GM23338 (cell line): ENCODE data around the gene NCF2. TPM values are rescaled to one million over a fixed set of nuclear protein-coding genes. Genes with fewer than 3 reads are reported as not detected.

ENCODE experiments used
- ATAC-seq: fragments of 200-7000 bp; cut with Tn5 transposase; 3 replicates; pipeline ENCODE4 v1.9.1; 2020
- DNase-seq: peaks from one replicate; pipeline ENCODE4 v3.0.0-alpha.2; 2015; ENCODE audit warnings: low spot score
- H2AFZ ChIP-seq: fragments of 200-600 bp; sonication (generic); 2 replicates; pipeline ENCODE4 v1.8.0; 2016; ENCODE audit warnings: antibody characterized with exemption, mild to moderate bottlenecking, moderate library complexity
- H3F3A ChIP-seq: fragments of 200-600 bp; sonication (generic); replicated peaks from 2 replicates; pipeline ENCODE4 v1.8.0; 2017; ENCODE audit warnings: antibody characterized with exemption, mixed run types, low read depth
- H3K27ac ChIP-seq: fragments of 200-600 bp; sonication (generic); 2 replicates; pipeline ENCODE4 v1.6.1; 2016; ENCODE audit warnings: low read depth
- H3K27me3 ChIP-seq: fragments of 200-600 bp; sonication (generic); 2 replicates; pipeline ENCODE4 v1.8.0; 2016; ENCODE audit warnings: mild to moderate bottlenecking, mixed run types, moderate library complexity; ENCODE audit not compliant: insufficient read depth
- H3K36me3 ChIP-seq: fragments of 200-600 bp; sonication (generic); 2 replicates; pipeline ENCODE4 v1.8.0; 2016; ENCODE audit warnings: mild to moderate bottlenecking; ENCODE audit not compliant: insufficient read depth
- H3K4me1 ChIP-seq: fragments of 200-600 bp; sonication (generic); 2 replicates; pipeline ENCODE4 v1.8.0; 2016; ENCODE audit warnings: mild to moderate bottlenecking, moderate library complexity; ENCODE audit not compliant: insufficient read depth
- H3K4me2 ChIP-seq: fragments of 200-600 bp; sonication (generic); 2 replicates; pipeline ENCODE4 v1.7.1; 2017; ENCODE audit warnings: mixed run types
- H3K4me3 ChIP-seq: fragments of 200-600 bp; sonication (generic); 2 replicates; pipeline ENCODE4 v1.6.1; 2016; ENCODE audit warnings: mixed run types
- H3K79me2 ChIP-seq: fragments of 200-600 bp; sonication (generic); replicated peaks from 2 replicates; pipeline ENCODE4 v1.8.0; 2017; ENCODE audit warnings: mild to moderate bottlenecking; ENCODE audit not compliant: insufficient read depth
- H3K9me2 ChIP-seq: fragments of 200-600 bp; sonication (generic); 2 replicates; pipeline ENCODE4 v1.8.0; 2017; ENCODE audit not compliant: insufficient read depth
- H4K20me1 ChIP-seq: fragments of 200-600 bp; sonication (generic); replicated peaks from 2 replicates; pipeline ENCODE4 v1.8.0; 2017; ENCODE audit warnings: mild to moderate bottlenecking; ENCODE audit not compliant: insufficient read depth
- H3K27ac Mint-ChIP-seq: 2 replicates; pipeline ENCODE4 v1.8.0; 2020; ENCODE audit warnings: inconsistent platforms, mild to moderate bottlenecking, moderate library complexity, mixed read lengths
- H3K27me3 Mint-ChIP-seq: 3 replicates; pipeline ENCODE4 v1.8.0; 2022; ENCODE audit warnings: low read depth, mild to moderate bottlenecking, moderate library complexity, mixed read lengths, inconsistent platforms; ENCODE audit not compliant: insufficient read depth, poor library complexity
- H3K36me3 Mint-ChIP-seq: 3 replicates; pipeline ENCODE4 v1.8.0; 2021; ENCODE audit warnings: low read depth, mild to moderate bottlenecking, inconsistent platforms, moderate library complexity, mixed read lengths
- H3K4me1 Mint-ChIP-seq: 3 replicates; pipeline ENCODE4 v1.8.0; 2020; ENCODE audit warnings: mild to moderate bottlenecking, inconsistent platforms, mixed read lengths
- H3K4me3 Mint-ChIP-seq: 3 replicates; pipeline ENCODE4 v1.8.0; 2021; ENCODE audit warnings: moderate library complexity, mild to moderate bottlenecking, inconsistent platforms, mixed read lengths
- H3K9me3 Mint-ChIP-seq: 3 replicates; pipeline ENCODE4 v1.8.0; 2020; ENCODE audit warnings: moderate library complexity, mild to moderate bottlenecking, inconsistent platforms, mixed read lengths
- CREB1 ChIP-seq: fragments of 250-450 bp; sonication (Bioruptor Pico); IDR thresholded peaks from 2 replicates; pipeline ENCODE4 v1.5.0; 2020; ENCODE audit warnings: low read depth, mild to moderate bottlenecking, moderate library complexity
- EZH2 ChIP-seq: fragments of 200-600 bp; sonication (generic); IDR thresholded peaks from one replicate; pipeline ENCODE4 v1.8.0; 2017; ENCODE audit warnings: antibody characterized with exemption, mild to moderate bottlenecking, low read depth; ENCODE audit not compliant: unreplicated experiment
- EZH2phosphoT487 ChIP-seq: fragments of 200-600 bp; sonication (generic); IDR thresholded peaks from one replicate; pipeline ENCODE4 v1.8.1; 2018; ENCODE audit warnings: antibody characterized with exemption; ENCODE audit not compliant: unreplicated experiment
- JUNB ChIP-seq: IDR thresholded peaks from one replicate; pipeline ENCODE4 v1.6.1; 2016; ENCODE audit warnings: antibody characterized with exemption; ENCODE audit not compliant: unreplicated experiment
- NANOG ChIP-seq: IDR thresholded peaks from 2 replicates; pipeline ENCODE4 v1.6.1; 2016; ENCODE audit warnings: antibody characterized with exemption, borderline replicate concordance
- POLR2AphosphoS5 ChIP-seq: IDR thresholded peaks from 2 replicates; pipeline ENCODE4 v1.6.1; 2016; ENCODE audit warnings: antibody characterized with exemption, low read depth
- STAT1 ChIP-seq: IDR thresholded peaks from one replicate; pipeline ENCODE4 v1.6.1; 2016; ENCODE audit warnings: antibody characterized with exemption; ENCODE audit not compliant: unreplicated experiment
- ZNF114 ChIP-seq: fragments of 250-450 bp; sonication (Bioruptor Pico); IDR thresholded peaks from 2 replicates; pipeline ENCODE4 v1.5.0; 2020; ENCODE audit warnings: mild to moderate bottlenecking, moderate library complexity
- ZNF331 ChIP-seq: fragments of 250-450 bp; sonication (Bioruptor Pico); IDR thresholded peaks from 2 replicates; pipeline ENCODE4 v1.5.0; 2020; ENCODE audit warnings: low read depth, mild to moderate bottlenecking, moderate library complexity
- polyA plus RNA-seq: library from polyadenylated mRNA; unstranded; fragments of >200 nt; fragmentation: Nextera tagmentation; extraction: Ambion mirVana; gene quantifications from 2 replicates; pipeline ENCODE4 v1.2.1, GENCODE V29; 2016
- total RNA-seq: library from RNA; depleted of rRNA; stranded (reverse); fragments of >200 nt; shearing (Covaris generic); gene quantifications from 2 replicates; pipeline ENCODE4 v1.2.3, GENCODE V29; 2014
- TF ChIP-seq, protein P1 (sequence below), 2 experiments: fragments of 200-600 bp in 1 of 2; sonication (generic) in 1 of 2; conservative IDR thresholded peaks; 2 replicates each; pipeline versions ENCODE4 v1.5.1 to v1.6.1; 2016 to 2017; ENCODE audit warnings: antibody characterized with exemption in 2 of 2, low read depth in 2 of 2, mild to moderate bottlenecking in 2 of 2, moderate library complexity in 1 of 2
- TF ChIP-seq, protein P2 (sequence below): IDR thresholded peaks from 2 replicates; pipeline ENCODE4 v1.6.1; 2016; ENCODE audit warnings: antibody characterized with exemption
- TF ChIP-seq, protein P3 (sequence below): fragments of 250-450 bp; sonication (Bioruptor Pico); IDR thresholded peaks from 2 replicates; pipeline ENCODE4 v1.5.0; 2020; ENCODE audit warnings: mild to moderate bottlenecking, moderate library complexity
- TF ChIP-seq, protein P4 (sequence below): IDR thresholded peaks from one replicate; pipeline ENCODE4 v1.6.1; 2018; ENCODE audit warnings: antibody characterized with exemption; ENCODE audit not compliant: unreplicated experiment

NCF2 gene
- total and polyA plus RNA-seq, 2 experiments from 2014 or later = not detected

DNA sequence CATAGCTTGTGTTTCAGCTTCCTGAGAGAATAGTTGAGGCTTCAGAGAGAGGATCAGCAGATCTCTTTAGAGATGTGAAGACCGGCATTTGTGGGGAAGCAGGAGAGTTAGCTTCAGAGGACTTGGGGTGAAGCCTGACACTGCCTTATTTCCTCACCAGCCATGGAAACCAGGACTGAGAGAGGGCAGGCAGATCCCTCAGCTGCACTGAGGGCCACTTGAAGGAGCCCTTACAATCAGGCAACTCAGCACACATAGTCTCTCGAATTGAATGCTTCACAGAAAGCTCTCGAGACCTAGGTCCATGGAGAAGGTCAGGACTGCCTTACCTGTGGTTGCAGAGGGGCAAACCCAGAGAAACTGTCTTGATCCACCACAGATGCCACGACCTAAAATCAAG is 19.8 kb downstream of the NCF2 start:
- TF ChIP-seq, protein P1, sequence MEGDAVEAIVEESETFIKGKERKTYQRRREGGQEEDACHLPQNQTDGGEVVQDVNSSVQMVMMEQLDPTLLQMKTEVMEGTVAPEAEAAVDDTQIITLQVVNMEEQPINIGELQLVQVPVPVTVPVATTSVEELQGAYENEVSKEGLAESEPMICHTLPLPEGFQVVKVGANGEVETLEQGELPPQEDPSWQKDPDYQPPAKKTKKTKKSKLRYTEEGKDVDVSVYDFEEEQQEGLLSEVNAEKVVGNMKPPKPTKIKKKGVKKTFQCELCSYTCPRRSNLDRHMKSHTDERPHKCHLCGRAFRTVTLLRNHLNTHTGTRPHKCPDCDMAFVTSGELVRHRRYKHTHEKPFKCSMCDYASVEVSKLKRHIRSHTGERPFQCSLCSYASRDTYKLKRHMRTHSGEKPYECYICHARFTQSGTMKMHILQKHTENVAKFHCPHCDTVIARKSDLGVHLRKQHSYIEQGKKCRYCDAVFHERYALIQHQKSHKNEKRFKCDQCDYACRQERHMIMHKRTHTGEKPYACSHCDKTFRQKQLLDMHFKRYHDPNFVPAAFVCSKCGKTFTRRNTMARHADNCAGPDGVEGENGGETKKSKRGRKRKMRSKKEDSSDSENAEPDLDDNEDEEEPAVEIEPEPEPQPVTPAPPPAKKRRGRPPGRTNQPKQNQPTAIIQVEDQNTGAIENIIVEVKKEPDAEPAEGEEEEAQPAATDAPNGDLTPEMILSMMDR (conservative IDR thresholded peaks at IDR 0.05; ENCODE audit: low read depth in 2 of 2) = no peak
- no peak for TF ChIP-seq NANOG
- TF ChIP-seq, protein P2, sequence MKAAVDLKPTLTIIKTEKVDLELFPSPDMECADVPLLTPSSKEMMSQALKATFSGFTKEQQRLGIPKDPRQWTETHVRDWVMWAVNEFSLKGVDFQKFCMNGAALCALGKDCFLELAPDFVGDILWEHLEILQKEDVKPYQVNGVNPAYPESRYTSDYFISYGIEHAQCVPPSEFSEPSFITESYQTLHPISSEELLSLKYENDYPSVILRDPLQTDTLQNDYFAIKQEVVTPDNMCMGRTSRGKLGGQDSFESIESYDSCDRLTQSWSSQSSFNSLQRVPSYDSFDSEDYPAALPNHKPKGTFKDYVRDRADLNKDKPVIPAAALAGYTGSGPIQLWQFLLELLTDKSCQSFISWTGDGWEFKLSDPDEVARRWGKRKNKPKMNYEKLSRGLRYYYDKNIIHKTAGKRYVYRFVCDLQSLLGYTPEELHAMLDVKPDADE = no peak
- TF ChIP-seq, protein P3, sequence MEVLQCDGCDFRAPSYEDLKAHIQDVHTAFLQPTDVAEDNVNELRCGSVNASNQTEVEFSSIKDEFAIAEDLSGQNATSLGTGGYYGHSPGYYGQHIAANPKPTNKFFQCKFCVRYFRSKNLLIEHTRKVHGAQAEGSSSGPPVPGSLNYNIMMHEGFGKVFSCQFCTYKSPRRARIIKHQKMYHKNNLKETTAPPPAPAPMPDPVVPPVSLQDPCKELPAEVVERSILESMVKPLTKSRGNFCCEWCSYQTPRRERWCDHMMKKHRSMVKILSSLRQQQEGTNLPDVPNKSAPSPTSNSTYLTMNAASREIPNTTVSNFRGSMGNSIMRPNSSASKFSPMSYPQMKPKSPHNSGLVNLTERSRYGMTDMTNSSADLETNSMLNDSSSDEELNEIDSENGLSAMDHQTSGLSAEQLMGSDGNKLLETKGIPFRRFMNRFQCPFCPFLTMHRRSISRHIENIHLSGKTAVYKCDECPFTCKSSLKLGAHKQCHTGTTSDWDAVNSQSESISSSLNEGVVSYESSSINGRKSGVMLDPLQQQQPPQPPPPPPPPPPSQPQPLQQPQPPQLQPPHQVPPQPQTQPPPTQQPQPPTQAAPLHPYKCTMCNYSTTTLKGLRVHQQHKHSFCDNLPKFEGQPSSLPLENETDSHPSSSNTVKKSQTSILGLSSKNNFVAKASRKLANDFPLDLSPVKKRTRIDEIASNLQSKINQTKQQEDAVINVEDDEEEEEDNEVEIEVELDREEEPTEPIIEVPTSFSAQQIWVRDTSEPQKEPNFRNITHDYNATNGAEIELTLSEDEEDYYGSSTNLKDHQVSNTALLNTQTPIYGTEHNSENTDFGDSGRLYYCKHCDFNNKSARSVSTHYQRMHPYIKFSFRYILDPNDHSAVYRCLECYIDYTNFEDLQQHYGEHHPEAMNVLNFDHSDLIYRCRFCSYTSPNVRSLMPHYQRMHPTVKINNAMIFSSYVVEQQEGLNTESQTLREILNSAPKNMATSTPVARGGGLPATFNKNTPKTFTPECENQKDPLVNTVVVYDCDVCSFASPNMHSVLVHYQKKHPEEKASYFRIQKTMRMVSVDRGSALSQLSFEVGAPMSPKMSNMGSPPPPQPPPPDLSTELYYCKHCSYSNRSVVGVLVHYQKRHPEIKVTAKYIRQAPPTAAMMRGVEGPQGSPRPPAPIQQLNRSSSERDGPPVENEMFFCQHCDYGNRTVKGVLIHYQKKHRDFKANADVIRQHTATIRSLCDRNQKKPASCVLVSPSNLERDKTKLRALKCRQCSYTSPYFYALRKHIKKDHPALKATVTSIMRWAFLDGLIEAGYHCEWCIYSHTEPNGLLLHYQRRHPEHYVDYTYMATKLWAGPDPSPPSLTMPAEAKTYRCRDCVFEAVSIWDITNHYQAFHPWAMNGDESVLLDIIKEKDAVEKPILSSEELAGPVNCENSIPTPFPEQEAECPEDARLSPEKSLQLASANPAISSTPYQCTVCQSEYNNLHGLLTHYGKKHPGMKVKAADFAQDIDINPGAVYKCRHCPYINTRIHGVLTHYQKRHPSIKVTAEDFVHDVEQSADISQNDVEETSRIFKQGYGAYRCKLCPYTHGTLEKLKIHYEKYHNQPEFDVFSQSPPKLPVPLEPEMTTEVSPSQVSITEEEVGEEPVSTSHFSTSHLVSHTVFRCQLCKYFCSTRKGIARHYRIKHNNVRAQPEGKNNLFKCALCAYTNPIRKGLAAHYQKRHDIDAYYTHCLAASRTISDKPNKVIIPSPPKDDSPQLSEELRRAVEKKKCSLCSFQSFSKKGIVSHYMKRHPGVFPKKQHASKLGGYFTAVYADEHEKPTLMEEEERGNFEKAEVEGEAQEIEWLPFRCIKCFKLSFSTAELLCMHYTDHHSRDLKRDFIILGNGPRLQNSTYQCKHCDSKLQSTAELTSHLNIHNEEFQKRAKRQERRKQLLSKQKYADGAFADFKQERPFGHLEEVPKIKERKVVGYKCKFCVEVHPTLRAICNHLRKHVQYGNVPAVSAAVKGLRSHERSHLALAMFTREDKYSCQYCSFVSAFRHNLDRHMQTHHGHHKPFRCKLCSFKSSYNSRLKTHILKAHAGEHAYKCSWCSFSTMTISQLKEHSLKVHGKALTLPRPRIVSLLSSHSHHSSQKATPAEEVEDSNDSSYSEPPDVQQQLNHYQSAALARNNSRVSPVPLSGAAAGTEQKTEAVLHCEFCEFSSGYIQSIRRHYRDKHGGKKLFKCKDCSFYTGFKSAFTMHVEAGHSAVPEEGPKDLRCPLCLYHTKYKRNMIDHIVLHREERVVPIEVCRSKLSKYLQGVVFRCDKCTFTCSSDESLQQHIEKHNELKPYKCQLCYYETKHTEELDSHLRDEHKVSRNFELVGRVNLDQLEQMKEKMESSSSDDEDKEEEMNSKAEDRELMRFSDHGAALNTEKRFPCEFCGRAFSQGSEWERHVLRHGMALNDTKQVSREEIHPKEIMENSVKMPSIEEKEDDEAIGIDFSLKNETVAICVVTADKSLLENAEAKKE (CRISPR knock-in tag) = no peak
- no peak for TF ChIP-seq POLR2AphosphoS5
- TF ChIP-seq JUNB = no peak
- TF ChIP-seq STAT1 = no peak
- TF ChIP-seq ZNF114 (CRISPR knock-in tag) = no peak
- TF ChIP-seq, protein P4, sequence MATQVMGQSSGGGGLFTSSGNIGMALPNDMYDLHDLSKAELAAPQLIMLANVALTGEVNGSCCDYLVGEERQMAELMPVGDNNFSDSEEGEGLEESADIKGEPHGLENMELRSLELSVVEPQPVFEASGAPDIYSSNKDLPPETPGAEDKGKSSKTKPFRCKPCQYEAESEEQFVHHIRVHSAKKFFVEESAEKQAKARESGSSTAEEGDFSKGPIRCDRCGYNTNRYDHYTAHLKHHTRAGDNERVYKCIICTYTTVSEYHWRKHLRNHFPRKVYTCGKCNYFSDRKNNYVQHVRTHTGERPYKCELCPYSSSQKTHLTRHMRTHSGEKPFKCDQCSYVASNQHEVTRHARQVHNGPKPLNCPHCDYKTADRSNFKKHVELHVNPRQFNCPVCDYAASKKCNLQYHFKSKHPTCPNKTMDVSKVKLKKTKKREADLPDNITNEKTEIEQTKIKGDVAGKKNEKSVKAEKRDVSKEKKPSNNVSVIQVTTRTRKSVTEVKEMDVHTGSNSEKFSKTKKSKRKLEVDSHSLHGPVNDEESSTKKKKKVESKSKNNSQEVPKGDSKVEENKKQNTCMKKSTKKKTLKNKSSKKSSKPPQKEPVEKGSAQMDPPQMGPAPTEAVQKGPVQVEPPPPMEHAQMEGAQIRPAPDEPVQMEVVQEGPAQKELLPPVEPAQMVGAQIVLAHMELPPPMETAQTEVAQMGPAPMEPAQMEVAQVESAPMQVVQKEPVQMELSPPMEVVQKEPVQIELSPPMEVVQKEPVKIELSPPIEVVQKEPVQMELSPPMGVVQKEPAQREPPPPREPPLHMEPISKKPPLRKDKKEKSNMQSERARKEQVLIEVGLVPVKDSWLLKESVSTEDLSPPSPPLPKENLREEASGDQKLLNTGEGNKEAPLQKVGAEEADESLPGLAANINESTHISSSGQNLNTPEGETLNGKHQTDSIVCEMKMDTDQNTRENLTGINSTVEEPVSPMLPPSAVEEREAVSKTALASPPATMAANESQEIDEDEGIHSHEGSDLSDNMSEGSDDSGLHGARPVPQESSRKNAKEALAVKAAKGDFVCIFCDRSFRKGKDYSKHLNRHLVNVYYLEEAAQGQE = no peak
- TF ChIP-seq CREB1 (CRISPR knock-in tag) = no peak
- TF ChIP-seq EZH2 = no peak
- TF ChIP-seq EZH2phosphoT487 = no peak
- no peak for TF ChIP-seq ZNF331
- no peaks in the 10 kb centered on the region for H4K20me1 ChIP-seq

More for the DNA sequence above, 19.8 kb downstream of the NCF2 start:
- no peaks in the 10 kb centered on the region for H3K4me1 ChIP-seq
- Mint-ChIP-seq H3K9me3 (no peaks in the 10 kb centered on the region), H3K4me3 (no peak overlapping the region), H3K27ac (no peak overlapping the region), H3K4me1 (no peaks in the 10 kb centered on the region), H3K36me3 (no peaks in the 10 kb centered on the region), H3K27me3 (peaks cover 8% of the 10 kb centered on the region)
- 0 out of 2 replicates have a peak, but pooled peaks cover 3% of the 10 kb centered on the region for H3K9me2 ChIP-seq
- no peaks in the 10 kb centered on the region for H3K36me3 ChIP-seq
- H3K27ac ChIP-seq = no peak overlapping the region
- no peak overlapping the region for H3K4me2 ChIP-seq
- no peaks in the 10 kb centered on the region for H3F3A ChIP-seq
- H2AFZ ChIP-seq = no peak overlapping the region
- DNase-seq = no peak
- no peak overlapping the region for H3K4me3 ChIP-seq
- no peak for ATAC-seq
- H3K27me3 ChIP-seq = no peaks in the 10 kb centered on the region
- H3K79me2 ChIP-seq = no peaks in the 10 kb centered on the region
